Kidney capillary endothelial cell (primary cell): ENCODE data around the gene RIMS3.

ENCODE experiments used
- DNase-seq: peaks from one replicate; pipeline ENCODE4 v3.0.0-alpha.2; 2018; ENCODE audit warnings: low spot score

Gene RIMS3

DNA sequence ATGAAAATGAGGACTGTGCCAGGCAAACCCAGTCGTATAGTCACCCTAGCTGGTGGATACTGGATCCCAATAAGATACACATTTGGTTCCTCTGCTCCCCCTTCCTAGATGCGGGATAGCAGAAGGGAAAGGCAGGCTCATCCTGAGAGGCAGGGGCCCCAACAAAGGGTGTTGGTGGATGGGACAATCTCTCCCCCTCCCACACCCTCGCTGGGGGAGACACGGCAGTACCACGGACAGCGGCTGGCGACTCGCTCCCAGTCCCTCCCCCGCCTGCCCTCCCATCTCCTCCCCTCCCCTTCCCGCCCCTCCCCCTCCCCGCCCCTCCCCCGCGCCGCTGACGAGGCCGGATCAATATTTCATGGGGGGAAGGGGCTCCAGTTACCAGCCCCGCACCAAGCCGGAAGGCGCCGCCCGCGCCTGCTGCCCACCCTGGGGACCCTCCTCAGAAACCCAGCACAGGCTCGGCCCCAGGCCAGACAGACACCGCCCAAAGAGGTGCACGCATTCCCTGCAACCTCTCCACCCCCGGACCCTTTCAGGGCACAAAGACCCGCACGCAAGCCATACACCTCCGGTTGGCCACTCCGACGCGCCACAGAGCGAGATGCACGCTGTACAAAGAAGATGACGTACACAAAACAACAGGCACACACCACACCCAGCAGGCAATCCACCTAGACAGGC is 11.5 kb downstream of the RIMS3 start:
- no peak for DNase-seq

DNA sequence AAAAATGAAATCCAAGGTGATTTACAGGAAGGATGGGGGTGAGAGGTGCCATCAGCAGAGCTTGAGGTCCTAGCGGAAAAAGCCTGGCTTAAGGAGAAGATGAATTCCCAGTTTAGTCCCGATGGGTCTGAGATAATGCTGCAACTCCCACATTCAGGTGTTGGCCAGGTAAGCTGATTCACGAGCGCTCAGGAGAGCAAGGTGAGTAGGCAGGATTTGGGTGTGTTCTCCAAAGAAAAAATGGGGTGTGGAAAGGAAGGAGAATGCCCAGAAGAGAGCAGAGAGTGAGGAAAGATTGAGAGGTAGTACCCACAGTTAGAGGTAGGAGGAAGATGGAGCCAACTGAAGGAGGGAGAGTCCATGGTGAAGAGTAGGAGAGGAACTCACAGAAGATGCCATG is 12.5 kb downstream of the RIMS3 start:
- DNase-seq, result no peak

GRCh38 chr1:40652468-40652867 is 13.0 kb downstream of the RIMS3 start:
- DNase-seq, result no peak

DNA sequence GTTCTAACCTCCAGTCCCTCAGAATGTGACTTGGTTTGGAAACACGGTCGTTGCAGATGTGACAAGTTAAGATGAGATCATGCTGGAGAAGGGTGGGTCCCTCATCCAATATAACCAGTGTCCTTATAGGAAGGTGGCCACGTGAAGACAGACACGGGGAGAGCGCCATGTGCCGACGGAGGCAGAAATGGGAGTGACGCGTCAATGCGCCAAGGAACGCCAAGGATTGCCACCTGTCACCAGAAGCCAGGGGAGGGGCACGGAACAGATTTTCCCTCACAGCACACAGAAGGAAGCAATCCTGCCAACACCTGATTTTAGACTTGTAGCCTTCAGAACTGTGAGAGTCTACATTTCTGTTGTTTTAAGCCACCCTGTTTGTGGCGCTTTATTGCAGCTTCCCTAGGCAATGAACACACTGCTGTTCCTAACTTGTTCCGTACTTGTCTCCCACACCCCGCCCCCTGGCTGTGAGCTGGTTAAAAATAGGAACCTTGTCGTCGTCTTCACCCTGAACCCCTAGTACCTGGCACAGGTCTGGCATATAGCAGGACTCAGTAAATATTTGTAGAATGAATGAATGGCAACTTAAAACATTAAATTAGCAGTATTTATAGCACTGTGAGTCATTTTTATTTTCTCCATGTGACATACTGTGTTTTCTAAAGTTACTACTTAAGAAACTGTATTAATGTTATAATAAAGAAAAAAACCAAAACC is 14.2 kb downstream of the RIMS3 start:
- no peak for DNase-seq

DNA sequence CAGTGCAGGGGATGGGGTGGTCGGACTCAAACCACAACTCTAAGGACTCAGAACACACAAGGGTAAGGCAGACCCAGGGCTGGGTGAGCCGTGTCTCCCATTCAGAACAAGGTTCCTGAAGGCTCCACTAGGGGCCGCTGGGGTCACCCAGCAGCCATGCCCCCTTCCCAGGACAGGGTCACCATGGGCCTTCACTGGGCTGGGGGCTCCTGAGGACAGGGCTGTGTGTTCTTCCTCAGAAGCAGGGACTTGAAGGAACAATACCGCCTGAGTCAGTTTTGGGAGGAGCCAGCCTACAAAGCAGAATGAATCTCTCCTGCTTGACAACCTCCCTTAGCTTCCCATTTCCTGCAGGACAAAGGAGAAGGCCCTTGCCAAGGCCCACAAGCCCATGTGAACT is 15.4 kb downstream of the RIMS3 start:
- peak; percentile 46 for DNase-seq

DNA sequence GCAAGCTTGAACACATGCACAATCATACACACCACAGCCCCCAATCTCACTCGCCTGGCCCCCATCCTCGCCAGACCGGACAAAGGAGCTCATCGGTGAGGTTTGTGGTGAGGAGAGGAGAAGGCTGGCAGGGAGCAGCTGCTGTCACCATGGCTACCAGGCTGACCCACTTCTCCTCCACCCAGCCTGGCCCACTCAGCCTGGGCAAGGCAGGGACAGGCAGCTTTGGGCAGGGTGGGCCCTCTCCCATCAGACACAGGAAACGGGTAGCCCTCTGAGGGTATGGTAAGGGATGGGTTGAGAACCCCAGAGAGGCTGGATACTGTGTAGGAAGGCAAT is 15.9 kb downstream of the RIMS3 start:
- no peak for DNase-seq

DNA sequence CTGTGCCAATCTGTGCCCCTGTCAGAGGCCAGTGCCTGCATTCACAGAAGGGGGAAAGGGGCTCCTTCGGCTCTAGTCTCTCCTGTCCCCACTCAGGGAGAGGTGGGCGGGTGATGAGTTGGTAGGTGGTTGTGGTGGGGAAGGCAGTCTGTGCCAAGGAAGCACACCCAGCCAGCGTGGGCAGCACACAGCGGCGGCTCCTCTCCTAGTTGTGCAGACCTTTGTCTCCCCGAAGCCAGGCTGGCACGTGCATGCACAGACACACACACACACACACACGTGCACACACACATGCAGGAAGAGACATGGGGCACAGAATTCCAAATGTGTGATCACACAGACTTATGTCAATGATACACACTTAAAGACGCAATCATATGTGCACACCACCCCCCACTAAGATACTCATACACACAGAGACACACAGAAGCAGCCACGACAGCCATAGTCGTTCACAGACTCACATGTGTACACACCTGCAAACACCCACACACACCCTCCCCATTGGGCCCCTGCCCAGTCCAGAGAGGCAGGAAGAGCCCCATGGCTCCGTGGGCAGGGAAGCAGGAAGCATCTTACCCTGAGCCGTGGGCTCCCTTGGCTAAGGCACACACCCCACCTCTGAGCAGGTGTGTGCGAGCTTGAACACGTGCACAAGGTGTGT is 16.4 kb downstream of the RIMS3 start:
- no peak for DNase-seq

DNA sequence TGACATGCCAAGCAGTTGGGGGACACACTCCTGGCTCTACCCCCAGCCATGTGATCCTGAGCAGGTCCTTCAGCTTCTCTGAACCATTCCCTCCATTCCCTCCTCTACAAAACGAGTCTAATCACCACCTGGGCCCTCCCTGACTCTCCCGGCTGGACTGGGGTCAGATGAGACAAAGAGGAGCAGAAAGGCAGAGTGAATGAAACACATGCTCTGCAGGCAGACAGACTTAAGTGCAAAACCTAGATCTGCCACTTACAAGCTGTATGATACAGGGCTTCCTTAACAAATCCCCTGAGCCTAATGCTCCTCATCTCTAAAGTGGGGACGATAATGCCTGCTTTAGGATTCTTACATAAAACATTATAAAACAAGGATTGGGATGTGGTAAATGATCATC is 17.3 kb downstream of the RIMS3 start:
- DNase-seq, result no peak

DNA sequence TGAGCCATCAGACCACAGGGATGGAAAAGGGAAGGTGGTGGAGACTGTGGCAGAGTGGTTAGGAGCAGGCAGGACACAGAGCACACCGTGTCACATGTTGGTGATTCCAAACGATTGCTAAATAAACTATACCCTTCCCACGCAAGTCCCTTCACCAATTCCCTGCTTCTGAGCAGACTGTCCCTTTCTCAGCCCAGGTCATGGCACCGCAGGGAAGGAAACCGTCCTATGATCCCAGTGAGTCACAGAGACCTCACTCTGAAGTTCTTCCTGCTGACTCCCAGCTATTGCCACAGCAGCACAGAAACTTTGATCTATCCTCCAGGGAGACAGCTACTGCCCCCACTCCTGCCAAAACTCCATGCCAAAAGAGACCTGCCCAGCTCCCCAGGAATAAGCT is 19.2 kb downstream of the RIMS3 start:
- DNase-seq, result peak; percentile 67

GRCh38 chr1:40645118-40645680 is 20.3 kb downstream of the RIMS3 start:
- no peak for DNase-seq

DNA sequence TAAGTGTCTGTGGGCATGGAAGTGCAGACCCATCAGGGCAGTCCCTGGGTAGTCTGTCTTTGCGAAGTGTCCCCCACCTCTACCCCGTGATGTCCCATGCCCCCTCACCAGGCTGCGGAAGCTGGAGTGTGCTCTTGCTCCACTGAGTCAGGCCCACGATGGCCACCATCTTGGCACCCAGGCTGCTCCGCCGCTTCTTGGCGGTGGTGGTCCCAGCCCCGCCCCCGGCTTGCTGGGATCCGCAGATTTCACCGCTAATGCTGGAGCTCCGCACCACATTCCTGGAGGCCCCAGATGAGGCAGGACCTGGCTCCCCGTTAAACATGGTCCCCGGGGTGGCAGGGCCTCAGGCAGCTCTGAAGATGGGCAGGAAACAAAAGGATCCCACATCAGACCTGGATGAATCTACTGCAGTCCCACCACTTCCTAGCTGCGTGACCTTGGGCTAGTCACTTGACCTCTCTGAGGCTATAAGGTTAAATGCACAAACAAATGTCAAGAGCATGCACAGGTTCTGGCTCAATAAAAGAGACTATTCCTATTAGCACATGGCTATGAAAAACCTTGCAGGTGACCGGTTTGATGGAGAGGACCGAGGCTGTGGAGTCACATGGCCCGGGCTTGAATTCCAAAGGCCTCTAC is 23.8 kb downstream of the RIMS3 start:
- DNase-seq, result no peak

DNA sequence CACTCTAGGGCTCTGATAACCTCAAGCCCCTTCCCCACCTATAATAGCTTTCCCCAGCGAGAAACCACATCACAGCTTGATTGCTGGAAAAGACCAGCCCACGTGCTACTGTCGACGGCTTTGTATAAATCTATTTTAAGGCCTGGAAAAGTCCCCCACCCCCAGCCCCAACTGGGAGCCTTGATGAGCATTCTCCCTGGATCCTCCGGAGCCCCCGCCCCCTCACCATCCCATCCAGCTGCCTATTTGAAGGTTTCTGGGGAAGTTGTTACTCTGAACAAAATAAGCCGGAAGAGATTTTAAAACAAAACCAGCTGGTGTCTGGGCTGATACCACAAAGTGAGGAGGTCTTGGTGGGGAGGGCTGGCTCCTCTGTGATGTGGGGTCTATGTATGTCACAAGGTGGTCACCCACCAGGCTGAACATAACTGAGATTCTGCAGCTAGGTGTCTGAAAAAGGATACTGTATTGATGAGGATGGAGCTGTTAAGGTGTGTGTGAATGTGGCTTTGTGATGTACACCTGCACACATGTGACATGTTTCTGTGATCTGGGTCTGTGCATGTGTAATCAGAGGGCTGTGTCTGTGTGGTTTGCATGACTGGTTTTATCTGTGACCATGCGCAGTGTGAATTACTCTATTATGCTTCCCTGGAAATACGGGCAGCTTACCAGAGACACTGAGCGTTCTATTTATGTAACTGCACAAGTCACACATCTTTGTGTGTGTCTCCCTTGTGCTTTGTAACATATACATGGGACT is 25.0 kb downstream of the RIMS3 start:
- no peak for DNase-seq

GRCh38 chr1:40638097-40639036 is 27.1 kb downstream of the RIMS3 start:
- DNase-seq, result no peak

- DNase-seq, result no peak
These were observed 27.9 kb downstream of the RIMS3 start for GRCh38 chr1:40637470-40638007.

DNA sequence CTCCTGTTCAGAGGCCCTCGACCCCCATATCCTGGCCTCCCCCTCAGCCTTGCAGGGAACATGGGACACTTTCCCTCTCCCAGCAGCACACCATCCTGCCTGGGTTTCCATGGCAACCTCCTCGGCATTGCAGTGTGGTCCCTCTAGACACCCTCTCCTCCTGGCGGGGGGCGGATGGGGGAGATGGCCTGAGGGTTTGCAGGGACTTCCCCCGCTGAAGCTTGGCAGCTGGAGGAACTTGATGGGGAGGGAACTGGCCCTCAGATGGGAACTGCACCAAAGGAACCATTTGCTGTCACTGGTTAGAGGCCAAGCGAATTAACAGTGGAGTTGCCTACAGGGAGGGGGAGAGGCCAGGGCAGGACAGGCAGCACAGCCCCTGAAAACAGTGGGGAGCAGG is 28.7 kb downstream of the RIMS3 start:
- no peak for DNase-seq

DNA sequence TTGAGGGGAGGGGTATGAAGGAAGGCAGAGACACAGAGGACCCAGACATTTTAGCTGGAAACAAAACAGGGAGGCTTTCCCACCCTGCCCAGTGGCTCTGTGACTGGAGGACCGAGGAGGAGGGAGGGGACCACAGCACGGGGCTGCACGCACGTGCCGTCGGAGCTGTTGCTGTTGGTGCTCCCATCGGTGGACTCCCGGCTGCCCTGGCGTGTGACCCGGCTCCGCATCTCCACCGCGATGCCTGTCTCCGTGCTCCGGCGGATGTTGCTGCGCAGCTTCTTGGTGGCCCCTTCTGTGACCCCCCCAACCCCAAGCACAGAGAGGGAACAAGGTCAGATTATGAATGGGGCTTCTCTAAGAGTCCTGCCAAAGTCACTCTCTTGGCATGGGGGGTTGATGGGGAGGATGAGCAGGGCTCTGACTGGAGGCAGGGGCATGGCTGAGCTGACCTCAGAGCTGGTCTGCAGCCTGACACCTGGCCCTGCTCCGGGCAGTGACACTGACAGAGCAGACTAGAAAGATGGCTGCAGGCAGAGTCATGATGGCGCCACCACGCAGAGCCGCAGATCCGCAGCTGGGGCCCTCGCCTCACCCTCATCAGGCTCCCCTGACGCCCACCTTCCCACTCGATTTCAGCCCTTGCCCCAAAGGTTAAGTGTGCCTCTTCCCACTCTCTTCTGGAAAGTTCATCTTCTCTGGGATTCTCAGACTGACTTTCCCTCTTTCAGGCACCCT is 29.6 kb downstream of the RIMS3 start:
- DNase-seq, result no peak

DNA sequence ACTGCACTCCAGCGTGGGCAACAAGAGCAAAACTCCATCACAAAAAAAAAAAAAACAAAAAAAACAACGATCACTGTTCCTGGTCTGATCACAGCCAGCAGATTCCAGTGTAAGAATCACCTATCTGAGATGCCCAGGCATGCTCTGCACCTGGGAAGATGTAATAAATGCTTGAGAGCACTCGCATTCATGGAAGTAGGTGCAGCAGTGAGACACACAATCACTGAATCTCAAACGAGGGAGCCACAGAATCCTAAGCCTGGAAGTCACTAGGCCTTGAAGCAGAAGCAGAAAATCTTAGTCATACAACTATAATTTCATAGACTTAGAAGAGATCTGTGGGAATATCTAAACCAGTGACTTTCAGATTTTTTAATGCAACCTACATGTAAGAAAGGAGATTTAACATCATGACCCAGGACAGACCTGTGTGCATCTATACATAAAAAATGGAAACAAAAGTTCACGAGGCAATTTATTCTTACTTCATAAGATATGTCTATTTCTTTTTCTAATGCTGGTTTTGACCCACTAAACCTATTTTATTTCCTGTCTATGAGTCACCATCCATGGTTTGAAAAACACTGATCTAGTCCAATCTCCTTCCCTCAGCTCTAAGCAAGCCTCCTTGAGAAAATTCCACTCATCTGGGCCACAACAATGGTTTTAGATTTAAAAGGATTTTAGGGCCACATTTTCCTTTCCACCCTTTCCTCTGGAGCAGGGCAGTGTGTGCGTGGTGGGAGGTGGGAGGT is 30.4 kb downstream of the RIMS3 start:
- DNase-seq, result no peak

- no peak for DNase-seq
These were observed 31.5 kb downstream of the RIMS3 start for GRCh38 chr1:40633931-40634376.

DNA sequence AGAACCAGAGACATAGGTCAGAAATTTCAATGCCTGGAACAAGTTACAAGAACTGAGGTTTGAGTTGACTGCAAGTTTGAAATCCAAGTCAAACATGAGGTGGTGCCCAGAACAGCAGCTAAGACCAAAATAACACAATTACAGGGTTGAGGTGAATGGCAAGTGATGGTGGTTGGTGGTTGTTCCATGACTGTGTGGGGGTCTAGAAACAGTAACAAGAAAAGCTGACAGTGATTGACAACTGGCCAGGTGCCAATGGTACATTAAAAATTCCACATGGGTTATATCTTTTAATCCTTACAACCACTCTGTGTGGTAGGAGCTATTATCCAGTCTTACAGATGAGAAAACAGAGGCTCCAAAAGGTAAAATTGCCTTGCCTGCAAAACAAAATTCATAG is 32.0 kb downstream of the RIMS3 start:
- DNase-seq, result no peak
